ENCODE measurements around the gene DMBX1. TPM values are rescaled to one million over a fixed set of nuclear protein-coding genes. Genes with fewer than 3 reads are reported as not detected.

Gene DMBX1
- total and polyA plus RNA-seq, 4 donors: not detected

GRCh38 chr1:46448109-46448911, 41.3 kb upstream of the DMBX1 start:
- DNase-seq (ENCODE audit: low spot score): no peak
- peak overlapping the region in 1 of 3 donors; percentile 32 for H3K4me3 ChIP-seq (ENCODE audit: low read depth in 1 of 3, low read length in 3 of 3)
- no peak overlapping the region for H3K9ac ChIP-seq (ENCODE audit: low read depth in 1 of 2, low read length in 2 of 2)
- H3K9me3 ChIP-seq (ENCODE audit: control insufficient read depth in 4 of 4, low read length in 3 of 4): no peaks in the 10 kb centered on the region
- H3K36me3 ChIP-seq (ENCODE audit: control insufficient read depth in 4 of 4, insufficient read depth in 3 of 4, low read depth in 1 of 4, low read length in 3 of 4): no peaks in the 10 kb centered on the region
- H3K27ac ChIP-seq (ENCODE audit: low read depth in 1 of 2, low read length in 2 of 2): no peak overlapping the region
- TF ChIP-seq, protein P1, sequence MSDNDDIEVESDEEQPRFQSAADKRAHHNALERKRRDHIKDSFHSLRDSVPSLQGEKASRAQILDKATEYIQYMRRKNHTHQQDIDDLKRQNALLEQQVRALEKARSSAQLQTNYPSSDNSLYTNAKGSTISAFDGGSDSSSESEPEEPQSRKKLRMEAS (IDR thresholded peaks at IDR 0.05): no peak
- no peak for TF ChIP-seq FOXA1 (IDR thresholded peaks at IDR 0.05)
- no peak for TF ChIP-seq RAD21 (IDR thresholded peaks at IDR 0.05)
- TF ChIP-seq, protein P2, sequence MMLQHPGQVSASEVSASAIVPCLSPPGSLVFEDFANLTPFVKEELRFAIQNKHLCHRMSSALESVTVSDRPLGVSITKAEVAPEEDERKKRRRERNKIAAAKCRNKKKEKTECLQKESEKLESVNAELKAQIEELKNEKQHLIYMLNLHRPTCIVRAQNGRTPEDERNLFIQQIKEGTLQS (IDR thresholded peaks at IDR 0.05): no peak
- no peak for TF ChIP-seq CTCF (IDR thresholded peaks at IDR 0.05; ENCODE audit: low read depth, low read length, missing input control)
- no peak for TF ChIP-seq JUND (IDR thresholded peaks at IDR 0.05)
- no peak for TF ChIP-seq FOXA2 (IDR thresholded peaks at IDR 0.05)
- TF ChIP-seq HNF4A (conservative IDR thresholded peaks at IDR 0.05): no peak
- no peak for TF ChIP-seq HNF4G (IDR thresholded peaks at IDR 0.05)
- TF ChIP-seq SP1 (IDR thresholded peaks at IDR 0.05): no peak
- TF ChIP-seq GABPA (IDR thresholded peaks at IDR 0.05 in 1 of 2, conservative IDR thresholded peaks at IDR 0.05 in 1 of 2): no peak
- TF ChIP-seq RXRA (IDR thresholded peaks at IDR 0.05): no peak
- no peak for TF ChIP-seq NR2F2 (IDR thresholded peaks at IDR 0.05)
- TF ChIP-seq YY1 (IDR thresholded peaks at IDR 0.05): no peak
- TF ChIP-seq, protein P3, sequence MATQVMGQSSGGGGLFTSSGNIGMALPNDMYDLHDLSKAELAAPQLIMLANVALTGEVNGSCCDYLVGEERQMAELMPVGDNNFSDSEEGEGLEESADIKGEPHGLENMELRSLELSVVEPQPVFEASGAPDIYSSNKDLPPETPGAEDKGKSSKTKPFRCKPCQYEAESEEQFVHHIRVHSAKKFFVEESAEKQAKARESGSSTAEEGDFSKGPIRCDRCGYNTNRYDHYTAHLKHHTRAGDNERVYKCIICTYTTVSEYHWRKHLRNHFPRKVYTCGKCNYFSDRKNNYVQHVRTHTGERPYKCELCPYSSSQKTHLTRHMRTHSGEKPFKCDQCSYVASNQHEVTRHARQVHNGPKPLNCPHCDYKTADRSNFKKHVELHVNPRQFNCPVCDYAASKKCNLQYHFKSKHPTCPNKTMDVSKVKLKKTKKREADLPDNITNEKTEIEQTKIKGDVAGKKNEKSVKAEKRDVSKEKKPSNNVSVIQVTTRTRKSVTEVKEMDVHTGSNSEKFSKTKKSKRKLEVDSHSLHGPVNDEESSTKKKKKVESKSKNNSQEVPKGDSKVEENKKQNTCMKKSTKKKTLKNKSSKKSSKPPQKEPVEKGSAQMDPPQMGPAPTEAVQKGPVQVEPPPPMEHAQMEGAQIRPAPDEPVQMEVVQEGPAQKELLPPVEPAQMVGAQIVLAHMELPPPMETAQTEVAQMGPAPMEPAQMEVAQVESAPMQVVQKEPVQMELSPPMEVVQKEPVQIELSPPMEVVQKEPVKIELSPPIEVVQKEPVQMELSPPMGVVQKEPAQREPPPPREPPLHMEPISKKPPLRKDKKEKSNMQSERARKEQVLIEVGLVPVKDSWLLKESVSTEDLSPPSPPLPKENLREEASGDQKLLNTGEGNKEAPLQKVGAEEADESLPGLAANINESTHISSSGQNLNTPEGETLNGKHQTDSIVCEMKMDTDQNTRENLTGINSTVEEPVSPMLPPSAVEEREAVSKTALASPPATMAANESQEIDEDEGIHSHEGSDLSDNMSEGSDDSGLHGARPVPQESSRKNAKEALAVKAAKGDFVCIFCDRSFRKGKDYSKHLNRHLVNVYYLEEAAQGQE (IDR thresholded peaks at IDR 0.05): no peak
- TF ChIP-seq EGR1 (IDR thresholded peaks at IDR 0.05; ENCODE audit: low read depth in 2 of 2): no peak
- TF ChIP-seq ZBTB33 (IDR thresholded peaks at IDR 0.05): no peak
- TF ChIP-seq TAF1 (conservative IDR thresholded peaks at IDR 0.05): no peak
- H3K27me3 ChIP-seq (ENCODE audit: control insufficient read depth in 4 of 4, insufficient read depth in 4 of 4, low read length in 3 of 4): peaks cover 0 to 10% (median 4%) of the 10 kb centered on the region in 4 donors
- H3K4me1 ChIP-seq (ENCODE audit: control insufficient read depth in 4 of 4, insufficient read depth in 4 of 4, low read length in 3 of 4): peaks cover 0 to 5% (median 3%) of the 10 kb centered on the region in 4 donors
- WGBS: 8% methylated on average over 76 of the region's 76 CpGs
